HG02885 (cell line): Measurements from ENCODE around the gene SPTSSA.
"Not testable (repeated sequence)": the region's sequence is repeated elsewhere in the genome, so short reads cannot be mapped to it uniquely, and the experiment has no call there.

Source experiments
- ATAC-seq: cut with Tn5 transposase; IDR thresholded peaks from one replicate; pipeline ENCODE4 v1.9.1; 2021; ENCODE audit warnings: mild to moderate bottlenecking; ENCODE audit not compliant: unreplicated experiment, poor library complexity

SPTSSA gene

DNA sequence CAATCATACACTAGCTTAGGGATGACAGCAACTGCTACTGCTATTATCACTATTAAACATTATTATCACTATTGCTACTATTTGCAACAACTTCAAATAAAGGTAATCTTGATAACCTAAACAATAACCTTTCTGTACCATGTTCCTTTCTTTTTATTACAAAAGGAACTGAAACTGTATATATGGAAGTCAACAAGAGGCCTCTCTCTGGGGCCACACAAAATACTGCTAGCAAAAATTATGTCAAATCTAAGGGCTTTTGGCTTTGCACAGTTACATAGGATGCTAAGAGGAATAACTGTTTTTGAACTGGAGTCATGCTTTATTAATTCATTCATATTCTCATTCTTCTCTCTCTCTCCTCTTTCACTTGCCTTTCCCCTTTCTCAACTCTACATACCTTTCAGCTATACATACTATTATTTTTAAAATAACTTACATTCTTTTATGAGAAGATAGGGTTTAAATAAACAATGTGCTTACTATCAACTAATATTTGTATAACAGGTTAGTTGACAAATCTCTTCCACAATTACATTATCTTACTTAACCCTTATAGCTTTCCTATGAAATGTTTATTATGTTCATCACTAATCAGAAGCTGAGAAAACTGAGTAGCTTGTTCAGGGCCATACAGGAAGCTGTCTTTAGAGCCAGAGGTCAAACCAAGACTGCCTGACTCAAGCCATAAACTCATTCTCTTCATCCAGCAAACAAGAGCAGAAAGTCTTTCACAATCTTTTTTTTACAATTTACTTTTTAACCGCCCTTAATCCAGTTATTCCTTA is 25.7 kb downstream of the SPTSSA start:
- ATAC-seq = peak; percentile 56

- ATAC-seq = no peak
Observed at GRCh38 chr14:34433957-34434356, 28.1 kb downstream of the SPTSSA start.

- ATAC-seq = not testable (repeated sequence)
Observed at GRCh38 chr14:34428102-34428466, 34.0 kb downstream of the SPTSSA start.

GRCh38 chr14:34426313-34427295 is 35.4 kb downstream of the SPTSSA start:
- no peak for ATAC-seq

GRCh38 chr14:34425095-34425851 is 36.8 kb downstream of the SPTSSA start:
- no peak for ATAC-seq

DNA sequence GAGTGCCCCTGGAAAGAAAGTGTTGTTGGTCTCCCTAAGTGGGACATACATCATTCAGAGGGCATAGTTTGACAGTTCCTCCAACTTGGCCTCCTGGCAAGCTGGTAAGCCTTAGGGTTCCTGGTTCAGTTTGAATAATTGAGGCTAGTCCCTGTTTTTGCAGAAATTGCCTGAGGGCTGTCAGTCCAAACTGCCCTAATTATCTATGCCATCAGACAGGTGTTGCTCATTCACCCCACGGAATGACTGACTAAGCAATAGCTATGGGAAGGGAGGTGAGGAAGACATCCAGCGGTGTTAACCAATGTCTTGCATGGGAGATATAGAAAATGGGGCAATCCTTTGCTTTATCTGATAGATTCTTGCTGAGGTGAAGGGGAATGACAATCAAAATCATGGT is 37.6 kb downstream of the SPTSSA start:
- ATAC-seq = no peak

- no peak for ATAC-seq
Observed at GRCh38 chr14:34423445-34423844, 38.6 kb downstream of the SPTSSA start.

- no peak for ATAC-seq
Observed at GRCh38 chr14:34420547-34421150, 41.4 kb downstream of the SPTSSA start.

DNA sequence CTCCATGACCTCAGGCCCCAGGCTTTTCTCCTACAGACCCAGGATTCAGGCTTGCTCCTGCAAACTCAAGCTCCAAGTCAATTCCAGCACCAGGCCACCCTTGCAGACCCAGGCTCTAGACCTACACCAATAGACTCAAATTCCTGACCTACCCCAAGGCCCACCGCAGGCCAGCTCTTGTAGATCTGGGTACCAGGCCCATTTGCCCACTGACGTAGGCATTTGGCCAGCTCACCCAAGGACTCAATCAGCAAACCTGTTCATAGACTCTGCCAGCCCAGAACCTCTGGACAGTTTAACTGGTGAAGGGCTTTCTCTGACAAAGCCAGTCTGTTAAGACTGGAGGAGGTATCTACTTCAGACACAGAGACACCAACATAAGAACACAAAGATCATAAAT is 52.3 kb downstream of the SPTSSA start:
- no peak for ATAC-seq

GRCh38 chr14:34407951-34408350 is 54.1 kb downstream of the SPTSSA start:
- no peak for ATAC-seq

DNA sequence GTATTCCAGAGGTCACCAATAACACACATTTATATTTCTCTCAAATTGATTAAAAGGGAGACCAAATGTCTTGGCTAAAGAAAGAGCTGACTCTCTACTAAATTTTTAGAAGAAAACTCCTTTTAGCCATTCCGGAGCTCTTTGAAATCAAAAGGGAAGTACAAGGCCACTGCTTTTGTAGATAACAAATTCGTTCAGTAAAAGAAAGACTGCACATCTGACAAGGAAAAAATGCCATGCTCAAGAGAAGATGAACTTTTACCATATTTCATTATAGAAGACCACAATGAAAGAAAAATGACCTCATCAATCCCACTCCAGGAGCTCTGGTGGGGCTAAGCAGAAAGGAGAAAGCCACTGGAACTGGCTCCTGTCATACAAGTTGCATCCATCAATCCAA is 57.6 kb downstream of the SPTSSA start:
- no peak for ATAC-seq

DNA sequence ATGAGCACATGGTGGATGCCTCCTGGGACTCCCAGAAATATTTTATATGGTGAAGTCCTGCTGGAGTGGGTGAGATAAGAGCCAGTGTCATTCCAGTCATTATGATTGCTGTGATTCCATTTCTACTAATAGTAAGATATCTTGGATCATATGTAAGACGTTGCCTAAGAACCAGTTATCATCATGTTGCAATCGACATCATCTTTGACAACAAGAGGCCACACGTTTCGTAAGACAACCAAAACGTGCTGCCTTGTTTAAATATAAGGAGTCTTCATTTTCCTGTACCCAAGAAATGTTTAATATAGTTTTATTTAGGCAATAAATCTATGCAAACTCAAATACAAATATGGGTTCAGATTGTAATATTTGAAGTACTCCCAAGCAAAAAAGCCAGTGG is 58.4 kb downstream of the SPTSSA start:
- ATAC-seq = no peak

- ATAC-seq = no peak
Observed at GRCh38 chr14:34398024-34398423, 64.0 kb downstream of the SPTSSA start.

DNA sequence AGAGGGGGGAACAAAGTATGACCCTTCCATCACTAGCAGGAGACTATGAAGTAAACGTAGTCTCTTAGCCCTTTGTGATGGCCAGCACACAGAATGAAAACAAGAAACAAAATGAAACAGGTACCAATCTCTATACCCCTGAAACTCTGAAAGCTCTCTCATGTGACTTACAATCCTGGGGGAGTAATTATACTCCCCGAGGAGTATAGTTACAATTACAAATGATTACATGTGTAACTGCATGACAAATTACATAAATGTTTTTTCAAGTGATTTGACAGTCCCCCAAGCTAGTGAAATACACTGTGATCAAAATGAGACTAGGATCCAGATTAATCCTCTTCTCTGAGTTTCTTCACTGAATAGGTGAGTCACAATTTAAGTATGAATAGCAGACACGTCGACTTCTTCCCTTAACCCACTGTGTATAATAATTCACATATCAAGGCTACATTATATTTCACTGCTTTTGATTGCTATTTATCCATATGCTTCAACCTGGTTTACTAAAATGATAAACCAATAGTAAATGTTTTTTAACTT is 74.0 kb downstream of the SPTSSA start:
- no peak for ATAC-seq

DNA sequence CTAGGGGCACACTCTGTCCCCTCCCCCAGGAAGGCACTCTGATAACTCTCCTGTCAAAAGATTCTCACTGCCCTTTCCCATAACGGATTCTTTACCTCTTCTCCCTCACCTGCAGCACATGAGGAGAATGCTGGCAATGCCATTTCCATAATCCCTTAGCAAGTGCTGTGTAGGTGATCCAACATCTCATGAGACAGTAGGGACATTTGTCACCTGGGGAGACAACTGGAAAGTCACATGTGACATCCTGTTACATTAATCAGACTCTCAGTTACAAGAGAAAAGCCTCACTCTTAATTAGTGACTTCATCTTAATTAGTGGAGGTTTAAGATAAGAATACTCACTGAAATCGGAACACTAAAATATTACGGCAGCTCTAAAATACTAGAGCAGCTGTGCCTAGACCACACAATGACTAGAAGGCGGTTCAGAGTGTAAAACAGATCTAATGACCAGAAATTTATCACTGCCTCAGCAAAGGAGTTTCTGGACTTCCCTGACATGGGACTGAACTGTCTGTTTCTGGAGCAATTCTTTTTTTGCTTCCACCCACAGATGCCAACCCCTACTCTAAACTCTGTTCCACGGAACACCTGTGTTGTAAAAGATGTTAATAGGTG is 75.1 kb downstream of the SPTSSA start:
- ATAC-seq = no peak

DNA sequence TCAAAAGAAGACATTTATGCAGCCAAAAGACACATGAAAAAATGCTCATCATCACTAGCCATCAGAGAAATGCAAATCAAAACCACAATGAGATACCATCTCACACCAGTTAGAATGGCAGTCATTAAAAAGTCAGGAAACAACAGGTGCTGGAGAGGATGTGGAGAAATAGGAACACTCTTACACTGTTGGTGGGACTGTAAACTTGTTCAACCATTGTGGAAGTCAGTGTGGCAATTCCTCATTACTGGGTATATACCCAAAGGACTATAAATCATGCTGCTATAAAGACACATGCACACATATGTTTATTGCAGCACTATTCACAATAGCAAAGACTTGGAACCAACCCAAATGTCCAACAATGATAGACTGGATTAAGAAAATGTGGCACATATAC is 76.2 kb downstream of the SPTSSA start:
- not testable (repeated sequence) for ATAC-seq

- no peak for ATAC-seq
Observed at GRCh38 chr14:34383839-34384238, 78.2 kb downstream of the SPTSSA start.
